Common myeloid progenitor, CD34-positive (primary cell): Measurements from ENCODE around the gene ABAT.

ENCODE experiments used
- CTCF ChIA-PET: fragments of 350-600 bp; sonication (Branson Sonifier 250); formaldehyde crosslinking; loops from one replicate; lab custom pipeline; 2021; ENCODE audit warnings: antibody characterized with exemption; lab: Charles Lee
- POLR2A ChIA-PET: fragments of 350-600 bp; sonication (Branson Sonifier 250); formaldehyde crosslinking; loops from one replicate; lab custom pipeline; 2021; ENCODE audit warnings: antibody characterized with exemption; lab: Charles Lee
- DNase-seq, 3 donors: peaks; one replicate each; pipeline versions ENCODE4 v3.0.0 to v3.0.0-alpha.2; 2013
- H3K27ac ChIP-seq, 2 experiments: 1 replicate in 1 of 2; 2 replicates in 1 of 2; pipeline ENCODE4 v1.7.0; 2013; ENCODE audit warnings: inconsistent platforms in 2 of 2, low read length in 2 of 2, mild to moderate bottlenecking in 2 of 2, low read depth in 1 of 2, moderate library complexity in 1 of 2; ENCODE audit not compliant: severe bottlenecking in 2 of 2, insufficient read depth in 1 of 2, poor library complexity in 1 of 2
- H3K27me3 ChIP-seq, 5 experiments: replicated peaks in 2 of 5; 1 replicate in 3 of 5; 2 replicates in 2 of 5; pipeline versions ENCODE4 v1.6.1 to v1.7.0; 2013; ENCODE audit warnings: low read length in 4 of 5, mild to moderate bottlenecking in 2 of 5, moderate library complexity in 2 of 5, inconsistent platforms in 1 of 5; ENCODE audit not compliant: insufficient read depth in 5 of 5, control insufficient read depth in 4 of 5
- H3K36me3 ChIP-seq, 4 experiments: 1 replicate in 2 of 4; 2 replicates in 2 of 4; pipeline versions ENCODE4 v1.6.1 to v1.7.0; 2013; ENCODE audit warnings: low read length in 3 of 4, control low read depth in 1 of 4, mild to moderate bottlenecking in 1 of 4; ENCODE audit not compliant: control insufficient read depth in 4 of 4, insufficient read depth in 4 of 4
- H3K4me1 ChIP-seq, 4 experiments: 1 replicate in 3 of 4; 2 replicates in 1 of 4; pipeline versions ENCODE4 v1.6.1 to v1.7.1; 2013; ENCODE audit warnings: low read length in 3 of 4, mild to moderate bottlenecking in 3 of 4, control low read depth in 1 of 4, inconsistent platforms in 1 of 4, moderate library complexity in 1 of 4; ENCODE audit not compliant: control insufficient read depth in 4 of 4, insufficient read depth in 4 of 4; ENCODE audit errors: control extremely low read depth in 1 of 4
- H3K4me3 ChIP-seq, 7 experiments: 1 replicate in 4 of 7; 2 replicates in 3 of 7; pipeline versions ENCODE4 v1.5.1 to v1.7.0; 2013; ENCODE audit warnings: mild to moderate bottlenecking in 7 of 7, low read length in 6 of 7, moderate library complexity in 6 of 7, inconsistent platforms in 2 of 7, low read depth in 2 of 7, control low read depth in 1 of 7; ENCODE audit not compliant: insufficient read depth in 4 of 7, control insufficient read depth in 1 of 7; ENCODE audit errors: extremely low read depth in 1 of 7
- H3K9me3 ChIP-seq, 5 experiments: 1 replicate in 4 of 5; 2 replicates in 1 of 5; pipeline versions ENCODE4 v1.6.1 to v1.7.1; 2013; ENCODE audit warnings: low read length in 4 of 5, mild to moderate bottlenecking in 2 of 5, inconsistent platforms in 1 of 5, low read depth in 1 of 5, moderate library complexity in 1 of 5; ENCODE audit not compliant: control insufficient read depth in 4 of 5, insufficient read depth in 2 of 5; ENCODE audit errors: control extremely low read depth in 1 of 5
- WGBS: methylation state at CpG from one replicate; pipeline ENCODE4 v1.1.5; 2013; ENCODE audit not compliant: insufficient coverage; 5-methylcytosine and 5-hydroxymethylcytosine counted together

ABAT gene

GRCh38 chr16:8720967-8721308, 46.5 kb downstream of the ABAT start:
- no CpG with 5 or more reads among the region's 3 CpGs for WGBS
- CTCF ChIA-PET = interaction anchor here (0.9 kb wide), 1 partner anchor 154 kb away, joined by 3 read pairs; no protein-coding TSS in a partner anchor
- no peak for DNase-seq
- Histone ChIP-seq H3K9me3 (peaks cover 0 to 4% (median 2%) of the 10 kb centered on the region in 5 experiments), H3K27me3 (no peaks in the 10 kb centered on the region), H3K36me3 (no peaks in the 10 kb centered on the region), H3K27ac (no peak overlapping the region), H3K4me3 (no peak overlapping the region), H3K4me1 (peaks cover 0 to 2% (median 0%) of the 10 kb centered on the region in 4 experiments)
- POLR2A ChIA-PET = no interaction called here

- ChIA-PET POLR2A (no interaction called here), CTCF (interaction anchor here (0.9 kb wide), 1 partner anchor 155 kb away, joined by 3 read pairs; no protein-coding TSS in a partner anchor)
- 97% methylated on average over 7 of the region's 14 CpGs for WGBS
- no peak overlapping the region for H3K4me3 ChIP-seq
- peaks cover 0 to 2% (median 0%) of the 10 kb centered on the region in 4 experiments for H3K4me1 ChIP-seq
- H3K9me3 ChIP-seq = peaks cover 0 to 4% (median 2%) of the 10 kb centered on the region in 5 experiments
- no peak overlapping the region for H3K27ac ChIP-seq
- H3K27me3 ChIP-seq = no peaks in the 10 kb centered on the region
- H3K36me3 ChIP-seq = no peaks in the 10 kb centered on the region
- no peak for DNase-seq
Measured at GRCh38 chr16:8721336-8722024, 47.1 kb downstream of the ABAT start.

GRCh38 chr16:8722025-8722348, 47.6 kb downstream of the ABAT start:
- no peaks in the 10 kb centered on the region for H3K36me3 ChIP-seq
- H3K4me3 ChIP-seq = no peak overlapping the region
- POLR2A ChIA-PET = no interaction called here
- peaks cover 0 to 2% (median 0%) of the 10 kb centered on the region in 4 experiments for H3K4me1 ChIP-seq
- WGBS = 90% methylated on average over 2 of the region's 4 CpGs
- CTCF ChIA-PET = interaction anchor here (0.9 kb wide), 1 partner anchor 155 kb away, joined by 3 read pairs; no protein-coding TSS in a partner anchor
- no peak for DNase-seq
- H3K27ac ChIP-seq = no peak overlapping the region
- H3K27me3 ChIP-seq = no peaks in the 10 kb centered on the region
- peaks cover 0 to 4% (median 2%) of the 10 kb centered on the region in 5 experiments for H3K9me3 ChIP-seq

GRCh38 chr16:8725513-8726178, 51.2 kb downstream of the ABAT start:
- Histone ChIP-seq H3K4me3 (no peak overlapping the region), H3K27ac (no peak overlapping the region), H3K27me3 (no peaks in the 10 kb centered on the region), H3K4me1 (peaks cover 0 to 5% (median 2%) of the 10 kb centered on the region in 4 experiments), H3K36me3 (no peaks in the 10 kb centered on the region), H3K9me3 (no peaks in the 10 kb centered on the region)
- 98% methylated on average over 6 of the region's 7 CpGs for WGBS
- ChIA-PET POLR2A (no interaction called here), CTCF (no interaction called here)
- no peak for DNase-seq

- no peaks in the 10 kb centered on the region for H3K36me3 ChIP-seq
- H3K4me1 ChIP-seq = peaks cover 0 to 5% (median 2%) of the 10 kb centered on the region in 4 experiments
- no peaks in the 10 kb centered on the region for H3K27me3 ChIP-seq
- no peaks in the 10 kb centered on the region for H3K9me3 ChIP-seq
- ChIA-PET POLR2A (no interaction called here), CTCF (no interaction called here)
- DNase-seq = no peak
- 96% methylated on average over 6 of the region's 9 CpGs for WGBS
- no peak overlapping the region for H3K27ac ChIP-seq
- H3K4me3 ChIP-seq = no peak overlapping the region
Measured at GRCh38 chr16:8727131-8727806, 52.9 kb downstream of the ABAT start.

- WGBS = 85% methylated on average over 12 of the region's 13 CpGs
- no peak for DNase-seq
- no peaks in the 10 kb centered on the region for H3K36me3 ChIP-seq
- H3K9me3 ChIP-seq = no peaks in the 10 kb centered on the region
- H3K27ac ChIP-seq = no peak overlapping the region
- no peak overlapping the region for H3K4me3 ChIP-seq
- H3K4me1 ChIP-seq = peaks cover 0 to 5% (median 2%) of the 10 kb centered on the region in 4 experiments
- ChIA-PET POLR2A (no interaction called here), CTCF (no interaction called here)
- no peaks in the 10 kb centered on the region for H3K27me3 ChIP-seq
Measured at GRCh38 chr16:8727857-8728618, 53.6 kb downstream of the ABAT start.
